Calu3 (cell line): ENCODE measurements around the gene LHX6. TPM values are rescaled to one million over a fixed set of nuclear protein-coding genes. Genes with fewer than 3 reads are reported as not detected.

ENCODE experiments used
- BruUV-seq: library from RNA; stranded (reverse); fragments of 400-500 nt; replicated peaks from 2 replicates; lab custom pipeline; 2021; lab: Mats Ljungman, UMichigan
- CTCF ChIA-PET: fragments of 300-600 bp; sonication (Branson Sonifier 250); formaldehyde crosslinking; loops from one replicate; lab custom pipeline; 2022; ENCODE audit warnings: antibody characterized with exemption; lab: Charles Lee
- DNase-seq: peaks from one replicate; pipeline ENCODE4 v3.0.0; 2022
- H3K27ac Mint-ChIP-seq: one replicate; pipeline ENCODE4 v1.8.0; 2022; ENCODE audit warnings: mixed read lengths; ENCODE audit not compliant: unreplicated experiment
- H3K27me3 Mint-ChIP-seq: one replicate; pipeline ENCODE4 v1.8.0; 2022; ENCODE audit warnings: mixed read lengths; ENCODE audit not compliant: unreplicated experiment
- H3K36me3 Mint-ChIP-seq: one replicate; pipeline ENCODE4 v1.8.0; 2022; ENCODE audit warnings: mild to moderate bottlenecking, moderate library complexity, mixed read lengths; ENCODE audit not compliant: insufficient read depth, unreplicated experiment
- H3K4me1 Mint-ChIP-seq: one replicate; pipeline ENCODE4 v1.8.0; 2022; ENCODE audit warnings: mild to moderate bottlenecking, low read depth, mixed read lengths; ENCODE audit not compliant: unreplicated experiment
- H3K4me3 Mint-ChIP-seq: one replicate; pipeline ENCODE4 v1.8.0; 2022; ENCODE audit warnings: mild to moderate bottlenecking, low read depth, moderate library complexity, mixed read lengths; ENCODE audit not compliant: unreplicated experiment
- H3K9me3 Mint-ChIP-seq: one replicate; pipeline ENCODE4 v1.8.0; 2022; ENCODE audit warnings: low read depth, mixed read lengths; ENCODE audit not compliant: unreplicated experiment
- CTCF ChIP-seq: fragments of 200-600 bp; IDR thresholded peaks from one replicate; pipeline ENCODE4 v1.8.0; 2022; ENCODE audit warnings: antibody characterized with exemption; ENCODE audit not compliant: unreplicated experiment
- intact Hi-C: fragments of 100-400 bp; cut with micrococcal nuclease; formaldehyde crosslinking; loops from one replicate; pipeline ENCODE4 v1.10.0; 2022; ENCODE audit not compliant: unreplicated experiment
- total RNA-seq: library from RNA; stranded (reverse); gene quantifications from 2 replicates; pipeline ENCODE4 v1.2.3, GENCODE V29; 2022

The LHX6 gene
- total RNA-seq, 1 experiment from 2014 or later: 0.97 TPM

GRCh38 chr9:122236681-122237080, 7.9 kb upstream of the LHX6 start:
- TF ChIP-seq CTCF: no peak
- Mint-ChIP-seq H3K27me3 (peaks cover 16% of the 10 kb centered on the region), H3K27ac (no peak overlapping the region), H3K9me3 (no peaks in the 10 kb centered on the region), H3K4me3 (no peak overlapping the region), H3K4me1 (no peaks in the 10 kb centered on the region), H3K36me3 (peaks cover 4% of the 10 kb centered on the region)
- intact Hi-C loops: no loop called here
- CTCF ChIA-PET: no interaction called here
- DNase-seq: no peak
- no TSS peak for BruUV-seq

GRCh38 chr9:122234022-122234748, 5.4 kb upstream of the LHX6 start:
- DNase-seq: no peak
- CTCF ChIA-PET: no interaction called here
- H3K9me3 Mint-ChIP-seq: no peaks in the 10 kb centered on the region
- BruUV-seq: no TSS peak
- no peak overlapping the region for H3K4me3 Mint-ChIP-seq
- H3K4me1 Mint-ChIP-seq: no peaks in the 10 kb centered on the region
- no peaks in the 10 kb centered on the region for H3K36me3 Mint-ChIP-seq
- H3K27me3 Mint-ChIP-seq: peaks cover 16% of the 10 kb centered on the region
- no peak overlapping the region for H3K27ac Mint-ChIP-seq
- intact Hi-C loops: no loop called here
- no peak for TF ChIP-seq CTCF

- no TSS peak for BruUV-seq
- no peaks in the 10 kb centered on the region for H3K36me3 Mint-ChIP-seq
Observed at GRCh38 chr9:122232796-122233306, 4.1 kb upstream of the LHX6 start.

GRCh38 chr9:122229485-122229837, 704 bp upstream of the LHX6 start:
- no peak overlapping the region for H3K27ac Mint-ChIP-seq
- H3K27me3 Mint-ChIP-seq: peaks cover 44% of the 10 kb centered on the region
- no TSS peak for BruUV-seq
- no peaks in the 10 kb centered on the region for H3K9me3 Mint-ChIP-seq
- intact Hi-C loops: no loop called here
- CTCF ChIA-PET: interaction anchor here (0.6 kb wide), 1 partner anchor 28 kb away, joined by 3 read pairs; no protein-coding TSS in a partner anchor
- H3K4me3 Mint-ChIP-seq: no peak overlapping the region
- TF ChIP-seq CTCF: no peak
- H3K36me3 Mint-ChIP-seq: no peaks in the 10 kb centered on the region
- H3K4me1 Mint-ChIP-seq: no peaks in the 10 kb centered on the region
- no peak for DNase-seq

More at GRCh38 chr9:122232796-122233306, 4.1 kb upstream of the LHX6 start:
- Mint-ChIP-seq H3K27me3 (peaks cover 16% of the 10 kb centered on the region), H3K27ac (no peak overlapping the region), H3K4me3 (no peak overlapping the region), H3K9me3 (no peaks in the 10 kb centered on the region), H3K4me1 (no peaks in the 10 kb centered on the region)
- no peak for DNase-seq
- intact Hi-C loops: no loop called here
- CTCF ChIA-PET: no interaction called here
- no peak for TF ChIP-seq CTCF
